ENCODE data around the gene PDXP.
A peak's percentile ranks its signal among the peaks of the same experiment; 100 is the strongest.

The PDXP gene

DNA sequence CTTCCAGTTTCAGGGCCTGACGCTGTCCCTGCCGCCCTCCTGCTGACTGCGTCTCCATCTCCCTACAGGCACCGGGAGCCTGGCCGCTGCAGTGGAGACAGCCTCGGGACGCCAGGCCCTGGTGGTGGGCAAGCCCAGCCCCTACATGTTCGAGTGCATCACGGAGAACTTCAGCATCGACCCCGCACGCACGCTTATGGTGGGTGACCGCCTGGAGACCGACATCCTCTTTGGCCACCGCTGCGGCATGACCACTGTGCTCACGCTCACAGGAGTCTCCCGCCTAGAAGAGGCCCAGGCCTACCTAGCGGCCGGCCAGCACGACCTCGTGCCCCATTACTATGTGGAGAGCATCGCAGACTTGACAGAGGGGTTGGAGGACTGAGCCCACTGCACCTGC lies 7.0 kb downstream of the PDXP start:
- no peak for TF ChIP-seq POLR2AphosphoS5 (IDR thresholded peaks at IDR 0.05; ENCODE audit: low read depth, low read length)

DNA sequence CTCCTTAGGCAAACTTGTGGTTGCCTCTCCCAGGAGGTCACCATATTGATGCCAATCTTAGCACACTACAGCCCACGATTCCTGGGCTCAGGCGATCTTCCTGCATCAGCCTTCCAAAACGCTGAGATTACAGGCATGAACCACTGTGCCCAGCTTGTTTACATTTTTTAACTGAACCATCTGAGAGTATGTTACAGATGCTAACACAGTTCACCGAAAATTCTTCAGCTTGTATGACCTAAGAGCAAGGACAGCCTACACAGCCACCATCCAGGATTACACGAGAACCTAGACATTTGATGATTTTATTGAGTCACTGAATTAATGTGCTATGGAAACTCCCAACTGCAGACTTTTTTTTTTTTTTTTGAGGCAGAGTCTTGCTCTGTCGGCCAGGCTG lies 11.1 kb downstream of the PDXP start:
- TF ChIP-seq POLR2AphosphoS5 (IDR thresholded peaks at IDR 0.05; ENCODE audit: low read depth, low read length): no peak
- TF ChIP-seq SIN3A (IDR thresholded peaks at IDR 0.05; ENCODE audit: borderline replicate concordance, insufficient read depth, low read length): no peak
- TF ChIP-seq TAF1 (IDR thresholded peaks at IDR 0.05; ENCODE audit: borderline replicate concordance, insufficient read depth, low read length): no peak
- TF ChIP-seq, protein P1, sequence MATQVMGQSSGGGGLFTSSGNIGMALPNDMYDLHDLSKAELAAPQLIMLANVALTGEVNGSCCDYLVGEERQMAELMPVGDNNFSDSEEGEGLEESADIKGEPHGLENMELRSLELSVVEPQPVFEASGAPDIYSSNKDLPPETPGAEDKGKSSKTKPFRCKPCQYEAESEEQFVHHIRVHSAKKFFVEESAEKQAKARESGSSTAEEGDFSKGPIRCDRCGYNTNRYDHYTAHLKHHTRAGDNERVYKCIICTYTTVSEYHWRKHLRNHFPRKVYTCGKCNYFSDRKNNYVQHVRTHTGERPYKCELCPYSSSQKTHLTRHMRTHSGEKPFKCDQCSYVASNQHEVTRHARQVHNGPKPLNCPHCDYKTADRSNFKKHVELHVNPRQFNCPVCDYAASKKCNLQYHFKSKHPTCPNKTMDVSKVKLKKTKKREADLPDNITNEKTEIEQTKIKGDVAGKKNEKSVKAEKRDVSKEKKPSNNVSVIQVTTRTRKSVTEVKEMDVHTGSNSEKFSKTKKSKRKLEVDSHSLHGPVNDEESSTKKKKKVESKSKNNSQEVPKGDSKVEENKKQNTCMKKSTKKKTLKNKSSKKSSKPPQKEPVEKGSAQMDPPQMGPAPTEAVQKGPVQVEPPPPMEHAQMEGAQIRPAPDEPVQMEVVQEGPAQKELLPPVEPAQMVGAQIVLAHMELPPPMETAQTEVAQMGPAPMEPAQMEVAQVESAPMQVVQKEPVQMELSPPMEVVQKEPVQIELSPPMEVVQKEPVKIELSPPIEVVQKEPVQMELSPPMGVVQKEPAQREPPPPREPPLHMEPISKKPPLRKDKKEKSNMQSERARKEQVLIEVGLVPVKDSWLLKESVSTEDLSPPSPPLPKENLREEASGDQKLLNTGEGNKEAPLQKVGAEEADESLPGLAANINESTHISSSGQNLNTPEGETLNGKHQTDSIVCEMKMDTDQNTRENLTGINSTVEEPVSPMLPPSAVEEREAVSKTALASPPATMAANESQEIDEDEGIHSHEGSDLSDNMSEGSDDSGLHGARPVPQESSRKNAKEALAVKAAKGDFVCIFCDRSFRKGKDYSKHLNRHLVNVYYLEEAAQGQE (IDR thresholded peaks at IDR 0.05; ENCODE audit: insufficient read depth in 1 of 2, low read depth in 2 of 2, low read length in 2 of 2): no peak
- TF ChIP-seq FOXP2 (optimal IDR thresholded peaks at IDR 0.05; ENCODE audit: borderline replicate concordance, extremely low read depth, extremely low read length, insufficient read depth): no peak

DNA sequence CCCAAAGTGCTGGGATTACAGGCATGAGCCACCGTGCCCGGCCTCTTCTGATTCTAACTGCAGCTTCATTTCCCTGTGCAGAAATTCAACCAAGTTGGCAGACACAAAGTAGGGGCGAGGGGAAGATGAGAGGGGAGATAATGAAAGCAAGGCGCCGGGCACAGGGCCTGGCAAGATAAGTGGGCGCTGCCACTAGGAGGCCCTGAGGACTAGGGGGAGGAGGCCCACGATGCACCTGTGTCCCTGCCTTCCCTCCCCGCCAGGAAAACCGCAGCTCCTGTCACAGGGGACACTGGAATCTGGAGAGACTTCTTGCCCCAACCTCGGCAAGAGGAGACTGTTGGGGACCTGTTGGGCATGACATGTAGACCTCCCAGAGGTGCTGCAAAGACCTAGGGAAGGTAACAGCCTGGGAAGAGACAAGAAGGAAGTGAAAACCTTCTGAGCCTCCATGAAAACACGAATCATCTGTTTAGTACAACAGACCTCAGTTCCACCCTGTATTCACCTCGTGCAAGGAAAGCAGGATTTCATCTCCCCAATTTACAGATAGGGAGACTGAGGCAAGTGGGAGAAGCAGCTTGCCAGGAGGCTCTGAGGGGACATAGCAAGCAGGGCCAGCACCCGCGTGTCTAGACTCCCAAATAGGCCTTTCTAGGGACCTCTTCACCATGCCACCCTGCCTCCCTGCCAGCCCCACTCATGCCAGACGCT lies 13.8 kb downstream of the PDXP start:
- TF ChIP-seq SIN3A (IDR thresholded peaks at IDR 0.05; ENCODE audit: borderline replicate concordance, insufficient read depth, low read length) (no peak), FOXP2 (optimal IDR thresholded peaks at IDR 0.05; ENCODE audit: borderline replicate concordance, extremely low read depth, extremely low read length, insufficient read depth) (no peak), POLR2AphosphoS5 (IDR thresholded peaks at IDR 0.05; ENCODE audit: low read depth, low read length) (no peak), TAF1 (IDR thresholded peaks at IDR 0.05; ENCODE audit: borderline replicate concordance, insufficient read depth, low read length) (no peak)
- TF ChIP-seq, protein P1 (IDR thresholded peaks at IDR 0.05; ENCODE audit: insufficient read depth in 1 of 2, low read depth in 2 of 2, low read length in 2 of 2): no peak

DNA sequence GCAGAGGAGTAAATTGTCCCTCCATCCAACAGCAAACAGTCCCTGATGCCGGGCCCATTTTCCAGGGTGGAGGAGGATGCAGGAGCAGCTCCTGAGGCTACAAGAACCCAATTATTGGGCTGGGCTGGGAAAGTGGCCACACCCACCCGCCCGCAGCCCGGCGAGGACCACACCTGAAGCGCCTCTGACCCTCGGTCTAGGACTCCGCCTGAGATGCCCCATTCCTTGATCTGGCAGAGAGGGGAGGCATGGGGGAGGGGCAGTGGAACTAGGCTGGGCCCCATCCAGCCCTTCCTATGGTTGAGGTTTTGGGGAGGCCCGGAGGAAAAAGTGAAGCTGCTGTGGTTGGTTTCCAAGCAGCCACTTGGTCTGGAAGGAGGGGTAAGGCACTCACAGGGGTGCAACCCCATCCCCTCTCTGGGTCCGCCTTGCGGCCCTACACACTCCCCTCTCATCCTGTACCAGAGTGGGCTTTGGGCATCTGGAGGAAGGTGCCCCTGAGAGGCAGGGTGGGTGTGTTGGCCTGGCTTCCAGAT lies 14.5 kb downstream of the PDXP start:
- TF ChIP-seq SIN3A (IDR thresholded peaks at IDR 0.05; ENCODE audit: borderline replicate concordance, insufficient read depth, low read length) (no peak), POLR2AphosphoS5 (IDR thresholded peaks at IDR 0.05; ENCODE audit: low read depth, low read length) (no peak), FOXP2 (optimal IDR thresholded peaks at IDR 0.05; ENCODE audit: borderline replicate concordance, extremely low read depth, extremely low read length, insufficient read depth) (no peak), TAF1 (IDR thresholded peaks at IDR 0.05; ENCODE audit: borderline replicate concordance, insufficient read depth, low read length) (no peak)
- TF ChIP-seq, protein P1 (IDR thresholded peaks at IDR 0.05; ENCODE audit: insufficient read depth in 1 of 2, low read depth in 2 of 2, low read length in 2 of 2): no peak

DNA sequence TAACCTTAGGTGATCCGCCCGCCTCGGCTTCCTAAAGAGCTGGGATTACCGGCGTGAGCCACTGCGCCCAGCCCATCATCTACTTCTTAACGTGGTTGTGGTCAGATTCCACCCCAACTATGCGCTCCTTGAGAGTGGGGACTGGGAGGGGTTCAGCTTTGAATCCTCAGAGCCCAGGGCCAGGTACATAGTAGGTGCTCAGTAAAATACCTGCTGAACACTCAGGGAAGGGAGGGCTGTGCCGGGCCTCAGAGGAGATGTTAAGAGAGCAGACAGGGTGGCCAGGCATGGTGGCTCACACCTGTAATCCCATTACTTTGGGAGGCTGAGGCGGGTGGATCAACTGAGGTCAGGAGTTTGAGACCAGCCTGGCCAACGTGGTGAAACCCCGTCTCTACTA lies 15.7 kb downstream of the PDXP start:
- no peak for TF ChIP-seq POLR2AphosphoS5 (IDR thresholded peaks at IDR 0.05; ENCODE audit: low read depth, low read length)

DNA sequence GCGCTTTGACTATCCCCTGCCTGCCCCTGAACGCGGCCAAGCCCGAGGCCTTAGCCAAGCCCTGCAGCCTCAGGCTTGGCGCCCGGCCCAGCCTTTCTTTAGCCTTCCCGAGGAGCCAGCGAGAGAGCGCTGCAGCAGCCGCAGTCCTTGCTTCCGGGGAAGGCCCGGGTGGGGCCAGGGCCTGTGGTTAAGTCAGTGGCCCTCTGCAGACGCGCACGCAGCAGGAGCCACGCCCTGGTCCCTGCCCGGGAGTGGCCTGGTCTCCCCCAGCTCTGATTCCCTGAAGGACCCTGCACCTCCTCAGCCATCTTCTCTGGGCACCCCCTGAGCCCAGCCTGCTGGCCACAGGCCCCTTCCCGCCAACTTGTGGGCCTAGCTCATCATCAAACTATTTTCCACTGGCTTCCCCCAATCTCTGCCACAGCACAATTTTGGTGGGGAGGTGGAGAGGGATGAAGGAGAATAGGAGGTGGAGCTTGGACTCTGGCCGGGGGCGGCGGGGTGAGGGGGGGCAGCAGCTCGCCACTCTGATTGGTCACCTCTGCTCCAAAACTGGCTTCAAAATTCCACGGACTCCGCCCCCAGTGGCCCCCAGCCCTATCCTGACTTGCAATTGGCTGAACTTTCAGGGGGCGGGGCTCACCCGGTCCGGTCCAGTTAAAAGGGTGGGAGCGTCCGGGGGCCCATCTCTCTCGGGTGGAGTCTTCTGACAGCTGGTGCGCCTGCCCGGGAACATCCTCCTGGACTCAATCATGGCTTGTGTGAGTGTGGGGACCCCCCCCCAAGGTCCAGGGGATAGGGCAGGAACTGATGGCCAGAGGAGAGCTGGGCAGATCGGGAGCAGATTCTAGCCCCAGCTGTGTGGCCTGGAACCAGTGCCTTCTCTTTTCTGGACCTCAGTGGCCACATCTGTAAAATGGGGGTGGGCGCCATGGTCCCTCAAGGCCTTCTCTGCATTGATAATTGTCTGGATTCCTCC lies 16.7 kb downstream of the PDXP start, which contains the start of gene LGALS1:
TSS of gene LGALS1 (plus strand) at position 686 of the 979 bp plus-strand sequence. CDS start at position 753, 67 bp downstream.
- TF ChIP-seq, protein P1 (IDR thresholded peaks at IDR 0.05; ENCODE audit: insufficient read depth in 1 of 2, low read depth in 2 of 2, low read length in 2 of 2): 0 out of 4 replicates have a peak, but pooled peaks of 1 of the 2 experiments have one; percentile 26
- TF ChIP-seq SIN3A (IDR thresholded peaks at IDR 0.05; ENCODE audit: borderline replicate concordance, insufficient read depth, low read length) (peak; percentile 45; the same call in 1 of the 2 replicates), FOXP2 (optimal IDR thresholded peaks at IDR 0.05; ENCODE audit: borderline replicate concordance, extremely low read depth, extremely low read length, insufficient read depth) (peak; percentile 87), POLR2AphosphoS5 (IDR thresholded peaks at IDR 0.05; ENCODE audit: low read depth, low read length) (peak; percentile 99), TAF1 (IDR thresholded peaks at IDR 0.05; ENCODE audit: borderline replicate concordance, insufficient read depth, low read length) (peak; percentile 57; the same call in 1 of the 2 replicates)

All from PFSK-1 (cell line).